Measurements from ENCODE around the gene NGF.
"Not testable (repeated sequence)": the region's sequence is repeated elsewhere in the genome, so short reads cannot be mapped to it uniquely, and the experiment has no call there.

NGF gene

GRCh38 chr1:115337633-115338456 is at the start of gene NGF:
NGF (minus strand) TSS chr1:115338249; CDS start chr1:115286795, 51,454 bp downstream.
- peak; percentile 95 for FAIRE-seq
- peak; percentile 92 for DNase-seq (ENCODE audit: low spot score)

- not testable (repeated sequence) for FAIRE-seq; DNase-seq (ENCODE audit: low spot score)
These were observed 45.4 kb upstream of the NGF start for GRCh38 chr1:115383455-115383854.

- DNase-seq (ENCODE audit: low spot score): no peak
These were observed 41.9 kb upstream of the NGF start for GRCh38 chr1:115379943-115380342.

GRCh38 chr1:115377411-115377810 is 39.4 kb upstream of the NGF start:
- DNase-seq (ENCODE audit: low spot score): no peak

More at GRCh38 chr1:115379943-115380342, 41.9 kb upstream of the NGF start:
- no peak for FAIRE-seq

GRCh38 chr1:115374598-115374997 is 36.5 kb upstream of the NGF start:
- DNase-seq (ENCODE audit: low spot score): no peak
- peak; percentile 9 for FAIRE-seq

More at GRCh38 chr1:115377411-115377810, 39.4 kb upstream of the NGF start:
- FAIRE-seq: no peak

GRCh38 chr1:115373305-115373704 is 35.3 kb upstream of the NGF start:
- FAIRE-seq (no peak), DNase-seq (ENCODE audit: low spot score) (no peak)

GRCh38 chr1:115365738-115366137 is 27.7 kb upstream of the NGF start:
- FAIRE-seq (no peak), DNase-seq (ENCODE audit: low spot score) (no peak)

- FAIRE-seq (no peak), DNase-seq (ENCODE audit: low spot score) (no peak)
These were observed 26.7 kb upstream of the NGF start for GRCh38 chr1:115364780-115365155.

- DNase-seq (ENCODE audit: low spot score): no peak
- FAIRE-seq: no peak
These were observed 26.2 kb upstream of the NGF start for GRCh38 chr1:115364046-115364779.

- DNase-seq (ENCODE audit: low spot score) (no peak), FAIRE-seq (no peak)
These were observed 25.1 kb upstream of the NGF start for GRCh38 chr1:115363171-115363570.

GRCh38 chr1:115360505-115361129 is 22.6 kb upstream of the NGF start:
- not testable (repeated sequence) for FAIRE-seq

GRCh38 chr1:115359787-115360452 is 21.9 kb upstream of the NGF start:
- DNase-seq (ENCODE audit: low spot score); FAIRE-seq: not testable (repeated sequence)

More at GRCh38 chr1:115360505-115361129, 22.6 kb upstream of the NGF start:
- not testable (repeated sequence) for DNase-seq (ENCODE audit: low spot score)

GRCh38 chr1:115356356-115356755 is 18.3 kb upstream of the NGF start:
- FAIRE-seq (no peak), DNase-seq (ENCODE audit: low spot score) (no peak)

- FAIRE-seq: no peak
- no peak for DNase-seq (ENCODE audit: low spot score)
These were observed 17.0 kb upstream of the NGF start for GRCh38 chr1:115355069-115355468.

GRCh38 chr1:115351143-115351542 is 13.1 kb upstream of the NGF start:
- FAIRE-seq (peak; percentile 56), DNase-seq (ENCODE audit: low spot score) (no peak)

GRCh38 chr1:115348636-115349035 is 10.6 kb upstream of the NGF start:
- no peak for DNase-seq (ENCODE audit: low spot score)
- no peak for FAIRE-seq

- DNase-seq (ENCODE audit: low spot score) (no peak), FAIRE-seq (no peak)
These were observed 9.2 kb upstream of the NGF start for GRCh38 chr1:115347282-115347681.

GRCh38 chr1:115343200-115343737 is 5.2 kb upstream of the NGF start:
- DNase-seq (ENCODE audit: low spot score) (no peak), FAIRE-seq (no peak)

GRCh38 chr1:115341948-115342347 is 3.9 kb upstream of the NGF start:
- FAIRE-seq: no peak

GRCh38 chr1:115340879-115341278 is 2.8 kb upstream of the NGF start:
- FAIRE-seq (no peak), DNase-seq (ENCODE audit: low spot score) (no peak)

More at GRCh38 chr1:115341948-115342347, 3.9 kb upstream of the NGF start:
- DNase-seq (ENCODE audit: low spot score): no peak

- DNase-seq (ENCODE audit: low spot score): no peak
- no peak for FAIRE-seq
These were observed 390 bp upstream of the NGF start for GRCh38 chr1:115338457-115338820.

Measured in urothelium cell line (cell line).